HepG2 (cell line): Measurements from ENCODE around the gene ARL16. TPM values are rescaled to one million over a fixed set of nuclear protein-coding genes. Genes with fewer than 3 reads are reported as not detected.

Experiments
- ARHGAP35 ChIP-seq: sonication (generic); formaldehyde crosslinking; IDR thresholded peaks from 2 replicates; pipeline ENCODE4 v1.9.0; 2022; ENCODE audit warnings: mild to moderate bottlenecking, inconsistent platforms, moderate library complexity, missing genetic modification reagents, borderline replicate concordance
- CBFB ChIP-seq: sonication (generic); formaldehyde crosslinking; IDR thresholded peaks from 2 replicates; pipeline ENCODE4 v1.4.0; 2020; ENCODE audit warnings: missing genetic modification reagents
- ERF ChIP-seq: IDR thresholded peaks from 2 replicates; pipeline ENCODE4 v1.6.1; 2018; ENCODE audit warnings: missing biosample characterization, missing genetic modification reagents
- FOSL1 ChIP-seq: sonication (generic); formaldehyde crosslinking; IDR thresholded peaks from 2 replicates; pipeline ENCODE4 v1.9.0; 2021; ENCODE audit warnings: missing genetic modification reagents, borderline replicate concordance
- GABPB1 ChIP-seq: IDR thresholded peaks from 2 replicates; pipeline ENCODE4 v1.6.1; 2016; ENCODE audit warnings: mild to moderate bottlenecking, missing genetic modification reagents, moderate library complexity, missing compliant biosample characterization
- HNRNPH1 ChIP-seq: fragments of 200-400 bp; formaldehyde crosslinking; optimal IDR thresholded peaks from 2 replicates; pipeline ENCODE3; 2017; ENCODE audit warnings: mild to moderate bottlenecking, low read depth, low read length
- MLLT10 ChIP-seq: sonication (generic); formaldehyde crosslinking; IDR thresholded peaks from 2 replicates; pipeline ENCODE4 v1.4.0; 2020; ENCODE audit warnings: missing genetic modification reagents
- RXRB ChIP-seq: IDR thresholded peaks from 2 replicates; pipeline ENCODE4 v1.6.1; 2016; ENCODE audit warnings: borderline replicate concordance, missing genetic modification reagents, missing compliant biosample characterization
- SMYD3 ChIP-seq: sonication (generic); formaldehyde crosslinking; IDR thresholded peaks from 2 replicates; pipeline ENCODE4 v1.8.1; 2023; ENCODE audit warnings: mild to moderate bottlenecking, missing genetic modification reagents
- SOX13 ChIP-seq, 3 experiments: fragments of 450-650 bp in 1 of 3; sonication (generic) in 1 of 3; formaldehyde crosslinking in 1 of 3; IDR thresholded peaks in 2 of 3; conservative IDR thresholded peaks in 1 of 3; 2 replicates each; pipeline versions ENCODE4 v1.5.0 to v1.6.1; 2016 to 2020; ENCODE audit warnings: antibody characterized with exemption in 1 of 3, mild to moderate bottlenecking in 1 of 3, missing compliant biosample characterization in 1 of 3, missing genetic modification reagents in 1 of 3, moderate library complexity in 1 of 3
- TFE3 ChIP-seq: IDR thresholded peaks from 2 replicates; pipeline ENCODE4 v1.6.1; 2016
- ZBTB38 ChIP-seq: sonication (generic); formaldehyde crosslinking; IDR thresholded peaks from 2 replicates; pipeline ENCODE4 v1.5.1; 2020; ENCODE audit warnings: mild to moderate bottlenecking, missing genetic modification reagents
- ZFP41 ChIP-seq: sonication (generic); formaldehyde crosslinking; IDR thresholded peaks from 2 replicates; pipeline ENCODE4 v1.4.0; 2020; ENCODE audit warnings: mild to moderate bottlenecking, missing genetic modification reagents, borderline replicate concordance
- ZNF253 ChIP-seq: sonication (generic); formaldehyde crosslinking; IDR thresholded peaks from 2 replicates; pipeline ENCODE4 v1.8.0; 2022; ENCODE audit warnings: mild to moderate bottlenecking, missing genetic modification reagents, borderline replicate concordance
- ZNF317 ChIP-seq: sonication (generic); formaldehyde crosslinking; IDR thresholded peaks from 2 replicates; pipeline ENCODE4 v1.5.0; 2020; ENCODE audit warnings: mild to moderate bottlenecking, missing genetic modification reagents
- ZNF414 ChIP-seq: sonication (generic); formaldehyde crosslinking; IDR thresholded peaks from 2 replicates; pipeline ENCODE4 v1.5.0; 2020; ENCODE audit warnings: missing genetic modification reagents
- ZNF777 ChIP-seq: sonication (generic); formaldehyde crosslinking; IDR thresholded peaks from 2 replicates; pipeline ENCODE4 v1.4.0; 2020; ENCODE audit warnings: missing genetic modification reagents
- ZNF782 ChIP-seq: sonication (generic); formaldehyde crosslinking; IDR thresholded peaks from 2 replicates; pipeline ENCODE4 v1.4.0; 2020; ENCODE audit warnings: missing genetic modification reagents, mild to moderate bottlenecking, borderline replicate concordance
- polyA plus RNA-seq, 8 experiments: library from polyadenylated mRNA; depleted of rRNA in 3 of 8; stranded (reverse) in 7 of 8; unstranded in 1 of 8; fragments of >200 nt; fragmentation: Illumina TruSeq in 4 of 8; extraction: Trizol in 4 of 8; gene quantifications; 2 replicates each; pipeline versions ENCODE4 v1.2.1 to v1.2.3, GENCODE V29; 2011 to 2016; ENCODE audit warnings: low read depth in 4 of 8, missing spikeins in 1 of 8, mixed read lengths in 1 of 8; ENCODE audit not compliant: insufficient read depth in 1 of 8
- total RNA-seq, 5 experiments: library from RNA; depleted of rRNA; stranded (reverse); fragments of >200 nt; fragmentation: Illumina TruSeq; extraction: Trizol; gene quantifications; 2 replicates each; pipeline ENCODE4 v1.2.3, GENCODE V29; 2016; ENCODE audit warnings: low read depth in 1 of 5
- TF ChIP-seq, protein P1 (sequence below): sonication (generic); formaldehyde crosslinking; IDR thresholded peaks from 2 replicates; pipeline ENCODE4 v1.4.0; 2020; ENCODE audit warnings: mild to moderate bottlenecking, missing genetic modification reagents

The ARL16 gene
- total and polyA plus RNA-seq, 2 of the 13 experiments (the other 11 are each of a cell fraction or from before 2014, with no cell fraction given) = 20.8 to 30.8 TPM

GRCh38 chr17:81685108-81685507 is 1.5 kb upstream of the ARL16 start (continued):
- TF ChIP-seq TFE3 (CRISPR knock-in tag) = no peak
- TF ChIP-seq SMYD3 = no peak
- TF ChIP-seq CBFB = no peak
- TF ChIP-seq ZNF414 (CRISPR knock-in tag) = no peak
- peak; percentile 83 for TF ChIP-seq ZBTB38 (CRISPR knock-in tag)
- no peak for TF ChIP-seq MLLT10 (CRISPR knock-in tag)
- no peak for TF ChIP-seq ERF (CRISPR knock-in tag)
- TF ChIP-seq ZNF777 = no peak
- no peak for TF ChIP-seq RXRB (CRISPR knock-in tag)
- no peak for TF ChIP-seq ZNF253 (CRISPR knock-in tag)
- TF ChIP-seq, protein P1, sequence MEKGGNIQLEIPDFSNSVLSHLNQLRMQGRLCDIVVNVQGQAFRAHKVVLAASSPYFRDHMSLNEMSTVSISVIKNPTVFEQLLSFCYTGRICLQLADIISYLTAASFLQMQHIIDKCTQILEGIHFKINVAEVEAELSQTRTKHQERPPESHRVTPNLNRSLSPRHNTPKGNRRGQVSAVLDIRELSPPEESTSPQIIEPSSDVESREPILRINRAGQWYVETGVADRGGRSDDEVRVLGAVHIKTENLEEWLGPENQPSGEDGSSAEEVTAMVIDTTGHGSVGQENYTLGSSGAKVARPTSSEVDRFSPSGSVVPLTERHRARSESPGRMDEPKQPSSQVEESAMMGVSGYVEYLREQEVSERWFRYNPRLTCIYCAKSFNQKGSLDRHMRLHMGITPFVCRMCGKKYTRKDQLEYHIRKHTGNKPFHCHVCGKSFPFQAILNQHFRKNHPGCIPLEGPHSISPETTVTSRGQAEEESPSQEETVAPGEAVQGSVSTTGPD (CRISPR knock-in tag) = no peak
- no peak for TF ChIP-seq ARHGAP35 (CRISPR knock-in tag)
- no peak for TF ChIP-seq ZFP41 (CRISPR knock-in tag)
- no peak for TF ChIP-seq ZNF317 (CRISPR knock-in tag)
- TF ChIP-seq HNRNPH1 = no peak
- TF ChIP-seq FOSL1 = no peak
- TF ChIP-seq ZNF782 (CRISPR knock-in tag) = no peak
- TF ChIP-seq GABPB1 = no peak
- TF ChIP-seq SOX13 (IDR thresholded peaks at IDR 0.05) = no peak
- no peak for TF ChIP-seq SOX13 (CRISPR knock-in tag; conservative IDR thresholded peaks at IDR 0.05 in 1 of 2, IDR thresholded peaks at IDR 0.05 in 1 of 2)
